ENCODE measurements around the gene HLF.

HLF gene

DNA sequence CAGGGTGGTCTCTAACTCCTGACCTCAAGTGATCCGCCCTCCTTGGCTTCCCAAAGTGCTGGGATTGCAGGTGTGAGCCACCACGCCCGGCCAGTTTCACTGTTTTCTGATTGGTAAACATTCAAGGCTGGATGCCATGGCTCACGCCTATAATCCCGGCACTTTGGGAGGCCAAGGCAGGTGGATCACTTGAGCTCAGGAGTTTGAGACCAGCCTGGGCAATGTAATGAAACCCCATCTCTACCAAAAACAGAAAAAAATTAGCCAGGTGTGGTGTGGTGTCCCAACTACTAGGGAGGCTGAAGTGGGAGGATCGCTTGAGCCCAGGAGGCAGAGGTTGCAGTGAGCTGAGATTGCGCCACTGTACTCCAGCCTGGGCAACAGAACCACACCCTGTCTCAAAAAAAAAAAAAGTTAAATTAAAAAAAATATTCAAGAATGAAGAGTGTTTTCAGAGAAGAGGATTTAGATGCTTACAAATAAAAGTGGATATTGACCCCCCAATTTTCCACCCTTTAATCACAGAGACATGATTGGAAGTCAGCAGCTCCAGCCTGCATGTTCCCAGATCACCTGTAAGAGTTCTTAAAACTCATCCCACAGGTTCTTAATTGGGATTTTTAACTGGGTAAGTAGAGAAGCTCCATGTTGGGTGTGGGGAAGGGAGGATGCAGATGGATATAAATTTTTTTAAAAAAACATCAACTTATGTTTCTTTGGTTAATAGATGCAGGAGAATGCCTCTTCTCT is 23.8 kb downstream of the HLF start:
- no peak overlapping the region for H2BK15ac ChIP-seq (ENCODE audit: low read depth, poor library complexity, severe bottlenecking)
- H3K9me3 ChIP-seq (ENCODE audit: control insufficient read depth, low read length) = no peaks in the 10 kb centered on the region
- H2BK12ac ChIP-seq (ENCODE audit: low read length in 2 of 2) = no peak overlapping the region
- no peak overlapping the region for H4K8ac ChIP-seq (ENCODE audit: low read length)
- no peak overlapping the region for H3K27ac ChIP-seq (ENCODE audit: low read length, poor library complexity, severe bottlenecking)
- H3K4me1 ChIP-seq (ENCODE audit: control insufficient read depth, insufficient read depth, low read depth, low read length) = no peaks in the 10 kb centered on the region
- no peak overlapping the region for H2BK120ac ChIP-seq (ENCODE audit: low read depth, low read length)
- no peak overlapping the region for H3K23ac ChIP-seq (ENCODE audit: low read length in 2 of 2)
- no peak overlapping the region for H3K14ac ChIP-seq (ENCODE audit: low read length in 2 of 2)
- no peak overlapping the region for H2AK5ac ChIP-seq (ENCODE audit: low read length, severe bottlenecking)
- H3K9ac ChIP-seq (ENCODE audit: low read length) = no peak overlapping the region
- H3K79me1 ChIP-seq (replicated peaks; ENCODE audit: low read length, poor library complexity, severe bottlenecking) = no peaks in the 10 kb centered on the region
- H4K91ac ChIP-seq (ENCODE audit: low read length) = no peak overlapping the region
- H2AFZ ChIP-seq (ENCODE audit: low read depth, low read length) = no peak overlapping the region
- no peaks in the 10 kb centered on the region for H3K36me3 ChIP-seq (ENCODE audit: control insufficient read depth in 1 of 2, insufficient read depth in 2 of 2, low read depth in 1 of 2, low read length in 2 of 2)
- H3K18ac ChIP-seq (ENCODE audit: low read depth in 1 of 2, low read length in 2 of 2) = no peak overlapping the region
- no peak for DNase-seq
- H3K4ac ChIP-seq (ENCODE audit: low read depth in 1 of 2, low read length in 2 of 2) = no peak overlapping the region
- no peak overlapping the region for H2BK5ac ChIP-seq (ENCODE audit: low read depth, low read length, poor library complexity, severe bottlenecking)
- H3K4me2 ChIP-seq (ENCODE audit: low read length, poor library complexity, severe bottlenecking) = no peak overlapping the region
- H3K27me3 ChIP-seq (ENCODE audit: control insufficient read depth in 1 of 2, insufficient read depth in 1 of 2, low read length in 2 of 2) = peaks cover 0 to 3% of the 10 kb centered on the region in 2 experiments
- WGBS = 83% methylated on average over 5 of the region's 7 CpGs
- H3K4me3 ChIP-seq (ENCODE audit: insufficient read depth in 1 of 2, low read depth in 1 of 2, low read length in 2 of 2) = no peak overlapping the region

DNA sequence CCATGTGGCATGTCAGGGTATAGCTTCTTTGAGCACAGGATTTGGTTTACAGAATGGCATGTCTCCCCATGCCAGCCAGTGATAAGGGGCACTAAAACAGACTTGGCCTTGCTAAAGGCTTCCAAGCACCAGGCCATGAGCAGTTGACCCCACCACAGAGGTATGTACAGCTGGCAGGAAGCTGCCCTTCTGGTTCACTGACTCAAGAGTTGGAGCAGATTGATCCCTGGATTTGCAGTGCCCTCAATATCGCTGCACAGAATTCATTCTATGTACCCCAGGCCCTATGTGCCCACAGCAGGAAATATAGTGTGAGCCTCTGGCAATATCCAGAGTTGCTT is 24.3 kb downstream of the HLF start:
- Histone ChIP-seq H3K27ac (ENCODE audit: low read length, poor library complexity, severe bottlenecking) (no peak overlapping the region), H3K23ac (ENCODE audit: low read length in 2 of 2) (no peak overlapping the region), H3K9me3 (ENCODE audit: control insufficient read depth, low read length) (no peaks in the 10 kb centered on the region), H3K27me3 (ENCODE audit: control insufficient read depth in 1 of 2, insufficient read depth in 1 of 2, low read length in 2 of 2) (peaks cover 0 to 8% of the 10 kb centered on the region in 2 experiments), H4K8ac (ENCODE audit: low read length) (no peak overlapping the region), H3K36me3 (ENCODE audit: control insufficient read depth in 1 of 2, insufficient read depth in 2 of 2, low read depth in 1 of 2, low read length in 2 of 2) (no peaks in the 10 kb centered on the region), H2BK12ac (ENCODE audit: low read length in 2 of 2) (no peak overlapping the region), H2BK15ac (ENCODE audit: low read depth, poor library complexity, severe bottlenecking) (no peak overlapping the region), H3K14ac (ENCODE audit: low read length in 2 of 2) (no peak overlapping the region), H2AK5ac (ENCODE audit: low read length, severe bottlenecking) (no peak overlapping the region), H3K9ac (ENCODE audit: low read length) (no peak overlapping the region), H2BK120ac (ENCODE audit: low read depth, low read length) (no peak overlapping the region), H2BK5ac (ENCODE audit: low read depth, low read length, poor library complexity, severe bottlenecking) (no peak overlapping the region), H4K91ac (ENCODE audit: low read length) (no peak overlapping the region), H2AFZ (ENCODE audit: low read depth, low read length) (no peak overlapping the region), H3K4me2 (ENCODE audit: low read length, poor library complexity, severe bottlenecking) (no peak overlapping the region), H3K79me1 (replicated peaks; ENCODE audit: low read length, poor library complexity, severe bottlenecking) (no peaks in the 10 kb centered on the region), H3K18ac (ENCODE audit: low read depth in 1 of 2, low read length in 2 of 2) (no peak overlapping the region), H3K4me3 (ENCODE audit: insufficient read depth in 1 of 2, low read depth in 1 of 2, low read length in 2 of 2) (no peak overlapping the region), H3K4me1 (ENCODE audit: control insufficient read depth, insufficient read depth, low read depth, low read length) (no peaks in the 10 kb centered on the region), H3K4ac (ENCODE audit: low read depth in 1 of 2, low read length in 2 of 2) (no peak overlapping the region)
- DNase-seq = no peak
- 50% methylated on average over 1 of the region's 1 CpG for WGBS

DNA sequence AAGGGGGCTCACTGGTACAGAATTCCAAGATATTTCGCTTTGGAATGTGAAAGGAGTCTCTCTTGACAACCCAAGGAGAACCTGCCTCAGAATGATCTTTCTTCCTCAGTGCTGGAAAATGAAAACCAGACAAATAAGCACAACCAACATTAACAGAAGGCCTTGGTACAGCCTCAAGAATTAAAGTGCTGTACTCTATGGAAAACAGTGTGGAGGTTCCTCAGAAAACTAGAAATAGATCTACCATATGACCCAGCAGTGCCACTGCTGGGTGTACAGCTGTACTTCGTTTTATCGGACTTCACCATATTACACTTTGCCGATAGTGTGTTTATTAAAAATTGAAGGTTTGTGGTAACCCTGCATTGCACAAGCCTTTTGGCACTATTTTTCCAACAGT is 25.2 kb downstream of the HLF start:
- Histone ChIP-seq H3K9ac (ENCODE audit: low read length) (no peak overlapping the region), H3K4me1 (ENCODE audit: control insufficient read depth, insufficient read depth, low read depth, low read length) (no peaks in the 10 kb centered on the region), H3K27me3 (ENCODE audit: control insufficient read depth in 1 of 2, insufficient read depth in 1 of 2, low read length in 2 of 2) (peaks cover 0 to 10% of the 10 kb centered on the region in 2 experiments), H3K79me1 (replicated peaks; ENCODE audit: low read length, poor library complexity, severe bottlenecking) (no peaks in the 10 kb centered on the region), H3K23ac (ENCODE audit: low read length in 2 of 2) (no peak overlapping the region), H3K14ac (ENCODE audit: low read length in 2 of 2) (no peak overlapping the region), H2BK15ac (ENCODE audit: low read depth, poor library complexity, severe bottlenecking) (no peak overlapping the region), H3K4me2 (ENCODE audit: low read length, poor library complexity, severe bottlenecking) (no peak overlapping the region), H3K4me3 (ENCODE audit: insufficient read depth in 1 of 2, low read depth in 1 of 2, low read length in 2 of 2) (no peak overlapping the region), H2BK12ac (ENCODE audit: low read length in 2 of 2) (no peak overlapping the region), H2BK5ac (ENCODE audit: low read depth, low read length, poor library complexity, severe bottlenecking) (no peak overlapping the region), H3K18ac (ENCODE audit: low read depth in 1 of 2, low read length in 2 of 2) (no peak overlapping the region), H4K91ac (ENCODE audit: low read length) (no peak overlapping the region), H3K36me3 (ENCODE audit: control insufficient read depth in 1 of 2, insufficient read depth in 2 of 2, low read depth in 1 of 2, low read length in 2 of 2) (no peaks in the 10 kb centered on the region), H2BK120ac (ENCODE audit: low read depth, low read length) (no peak overlapping the region), H3K9me3 (ENCODE audit: control insufficient read depth, low read length) (no peaks in the 10 kb centered on the region), H3K27ac (ENCODE audit: low read length, poor library complexity, severe bottlenecking) (no peak overlapping the region), H4K8ac (ENCODE audit: low read length) (no peak overlapping the region), H3K4ac (ENCODE audit: low read depth in 1 of 2, low read length in 2 of 2) (no peak overlapping the region), H2AK5ac (ENCODE audit: low read length, severe bottlenecking) (no peak overlapping the region), H2AFZ (ENCODE audit: low read depth, low read length) (no peak overlapping the region)
- WGBS = 80% methylated on average over 4 of the region's 4 CpGs
- DNase-seq = no peak

DNA sequence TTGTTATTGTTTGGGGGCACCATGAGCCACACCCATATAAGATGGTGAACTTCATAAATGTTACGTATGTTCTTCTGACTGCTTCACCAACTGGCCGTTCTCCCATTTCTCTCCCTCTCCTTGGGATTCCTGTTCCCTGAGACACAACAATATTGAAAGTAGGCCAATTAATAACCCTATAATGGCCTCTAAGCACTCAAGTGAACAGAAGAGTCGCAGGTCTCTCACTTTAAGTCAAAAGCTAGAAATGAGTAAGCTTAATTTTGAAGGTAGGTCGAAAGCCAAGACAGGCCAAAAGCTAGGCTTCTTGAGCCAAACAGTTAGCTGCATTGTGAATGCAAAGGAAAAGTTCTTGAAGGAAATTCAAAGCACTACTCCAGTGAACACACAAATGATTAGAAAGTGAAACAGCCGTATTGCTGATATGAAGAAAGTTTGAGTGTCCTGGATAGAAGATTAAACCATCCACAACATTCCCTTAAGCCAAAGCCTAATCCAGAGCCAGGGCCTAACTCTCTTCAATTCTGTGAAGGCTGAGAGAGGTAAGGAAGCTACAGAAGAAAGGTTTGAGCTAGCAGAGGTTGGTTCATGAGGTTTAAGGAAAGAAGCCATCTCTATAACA is 25.8 kb downstream of the HLF start:
- Histone ChIP-seq H3K36me3 (ENCODE audit: control insufficient read depth in 1 of 2, insufficient read depth in 2 of 2, low read depth in 1 of 2, low read length in 2 of 2) (no peaks in the 10 kb centered on the region), H3K14ac (ENCODE audit: low read length in 2 of 2) (no peak overlapping the region), H4K91ac (ENCODE audit: low read length) (no peak overlapping the region), H2AFZ (ENCODE audit: low read depth, low read length) (no peak overlapping the region), H3K23ac (ENCODE audit: low read length in 2 of 2) (no peak overlapping the region), H3K4ac (ENCODE audit: low read depth in 1 of 2, low read length in 2 of 2) (no peak overlapping the region), H3K79me1 (replicated peaks; ENCODE audit: low read length, poor library complexity, severe bottlenecking) (no peaks in the 10 kb centered on the region), H3K27me3 (ENCODE audit: control insufficient read depth in 1 of 2, insufficient read depth in 1 of 2, low read length in 2 of 2) (peaks cover 0 to 10% of the 10 kb centered on the region in 2 experiments), H4K8ac (ENCODE audit: low read length) (no peak overlapping the region), H3K9me3 (ENCODE audit: control insufficient read depth, low read length) (no peaks in the 10 kb centered on the region), H2BK120ac (ENCODE audit: low read depth, low read length) (no peak overlapping the region), H2BK12ac (ENCODE audit: low read length in 2 of 2) (no peak overlapping the region), H2BK15ac (ENCODE audit: low read depth, poor library complexity, severe bottlenecking) (no peak overlapping the region), H3K27ac (ENCODE audit: low read length, poor library complexity, severe bottlenecking) (no peak overlapping the region), H3K9ac (ENCODE audit: low read length) (no peak overlapping the region), H3K4me1 (ENCODE audit: control insufficient read depth, insufficient read depth, low read depth, low read length) (no peaks in the 10 kb centered on the region), H3K18ac (ENCODE audit: low read depth in 1 of 2, low read length in 2 of 2) (no peak overlapping the region), H2AK5ac (ENCODE audit: low read length, severe bottlenecking) (no peak overlapping the region), H3K4me2 (ENCODE audit: low read length, poor library complexity, severe bottlenecking) (no peak overlapping the region), H3K4me3 (ENCODE audit: insufficient read depth in 1 of 2, low read depth in 1 of 2, low read length in 2 of 2) (no peak overlapping the region), H2BK5ac (ENCODE audit: low read depth, low read length, poor library complexity, severe bottlenecking) (no peak overlapping the region)
- no peak for DNase-seq
- WGBS = 79% methylated on average over 4 of the region's 5 CpGs

Data from mesenchymal stem cell (in vitro differentiated cells and primary cell).